Loucy (cell line): ENCODE data around the gene PLCL1.

Experiments used
- H2AFZ ChIP-seq: fragments of 200-600 bp; sonication (generic); 2 replicates; pipeline ENCODE4 v1.6.0; 2016; ENCODE audit warnings: antibody characterized with exemption, mild to moderate bottlenecking, low read length, moderate library complexity
- H3F3A ChIP-seq: fragments of 200-600 bp; 2 replicates; pipeline ENCODE4 v1.6.0; 2016; ENCODE audit warnings: antibody characterized with exemption, low read depth, mild to moderate bottlenecking
- H3K27me3 ChIP-seq: fragments of 200-600 bp; sonication (generic); 2 replicates; pipeline ENCODE4 v1.6.1; 2014; ENCODE audit warnings: low read length, mild to moderate bottlenecking; ENCODE audit not compliant: insufficient read depth, poor library complexity, severe bottlenecking
- H3K36me3 ChIP-seq: fragments of 200-600 bp; sonication (generic); 2 replicates; pipeline ENCODE4 v1.6.1; 2016; ENCODE audit warnings: low read length; ENCODE audit not compliant: insufficient read depth
- H3K4me1 ChIP-seq: fragments of 200-600 bp; sonication (generic); 2 replicates; pipeline ENCODE4 v1.5.1; 2014; ENCODE audit warnings: low read length, mild to moderate bottlenecking; ENCODE audit not compliant: insufficient read depth, poor library complexity, severe bottlenecking
- H3K4me2 ChIP-seq: fragments of 200-600 bp; sonication (generic); 2 replicates; pipeline ENCODE4 v1.6.0; 2014; ENCODE audit warnings: antibody characterized with exemption, low read length, low read depth, mild to moderate bottlenecking; ENCODE audit not compliant: poor library complexity, severe bottlenecking
- H3K4me3 ChIP-seq: fragments of 200-600 bp; sonication (generic); 2 replicates; pipeline ENCODE4 v1.5.1; 2014; ENCODE audit warnings: low read length, mild to moderate bottlenecking, mixed read lengths; ENCODE audit not compliant: poor library complexity, severe bottlenecking
- H3K79me2 ChIP-seq: fragments of 200-600 bp; sonication (generic); 2 replicates; pipeline ENCODE4 v1.6.1; 2014; ENCODE audit warnings: low read length; ENCODE audit not compliant: insufficient read depth
- H3K9ac ChIP-seq: fragments of 200-600 bp; sonication (generic); 2 replicates; pipeline ENCODE4 v1.6.0; 2014; ENCODE audit warnings: mild to moderate bottlenecking, low read depth, low read length, moderate library complexity; ENCODE audit not compliant: poor library complexity, severe bottlenecking
- H3K9me2 ChIP-seq: fragments of 200-600 bp; sonication (generic); replicated peaks from 2 replicates; pipeline ENCODE4 v1.6.1; 2016; ENCODE audit warnings: low read depth, low read length, mixed read lengths
- H3K9me3 ChIP-seq: fragments of 200-600 bp; sonication (generic); 2 replicates; pipeline ENCODE4 v1.6.1; 2014; ENCODE audit warnings: mild to moderate bottlenecking, antibody characterized with exemption, low read length, low read depth; ENCODE audit not compliant: insufficient read depth
- H4K20me1 ChIP-seq: fragments of 200-600 bp; sonication (generic); 2 replicates; pipeline ENCODE4 v1.6.0; 2014; ENCODE audit warnings: antibody characterized with exemption, low read length, mild to moderate bottlenecking; ENCODE audit not compliant: insufficient read depth, poor library complexity, severe bottlenecking
- EZH2phosphoT487 ChIP-seq: fragments of 200-600 bp; IDR thresholded peaks from 2 replicates; pipeline ENCODE4 v1.6.1; 2018; ENCODE audit warnings: antibody characterized with exemption, mild to moderate bottlenecking, moderate library complexity, borderline replicate concordance
- TF ChIP-seq, protein P1 (sequence below): fragments of 200-600 bp; sonication (generic); conservative IDR thresholded peaks from 2 replicates; pipeline ENCODE4 v1.5.1; 2014; ENCODE audit warnings: mild to moderate bottlenecking, antibody characterized with exemption, low read length

Gene PLCL1

DNA sequence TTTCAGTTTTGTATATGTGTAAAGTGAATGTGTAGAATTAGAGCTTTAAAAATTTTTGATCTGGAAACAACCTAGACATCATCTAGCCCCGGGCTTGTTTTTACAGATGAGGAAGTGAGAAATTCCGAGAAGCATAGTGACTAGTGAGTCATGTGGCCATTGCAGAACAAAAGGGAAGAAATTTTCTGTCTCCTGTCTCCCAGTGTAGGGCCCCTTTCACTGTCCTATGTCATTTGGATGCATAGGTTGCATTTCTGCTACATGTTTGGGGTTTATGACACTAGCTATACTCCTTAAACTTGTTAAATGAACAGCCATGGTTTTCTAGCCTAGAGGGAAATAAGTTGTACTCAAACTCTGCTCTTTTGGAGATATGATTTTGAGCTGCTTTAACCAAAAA, 84.6 kb downstream of the PLCL1 start:
- Histone ChIP-seq H4K20me1 (no peaks in the 10 kb centered on the region), H3K9ac (no peak overlapping the region)

DNA sequence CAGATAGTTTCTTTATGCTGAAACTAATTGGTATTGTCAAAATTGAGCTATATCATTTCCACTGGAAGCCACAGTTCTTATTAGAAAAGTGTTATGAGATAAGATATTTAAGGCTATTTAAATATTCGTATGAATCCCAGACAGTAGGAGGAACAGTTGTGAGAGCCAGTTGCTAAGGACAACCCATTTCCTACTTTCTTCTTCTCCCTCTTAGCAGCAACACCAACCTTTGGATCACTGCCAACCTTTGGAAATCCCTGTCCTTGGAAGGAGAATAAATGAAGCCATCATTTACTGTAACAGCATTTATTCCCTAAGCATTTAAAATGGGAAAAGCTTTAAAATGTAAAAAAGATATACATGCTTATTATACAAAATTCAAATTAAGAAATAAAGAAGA, 85.8 kb downstream of the PLCL1 start:
- Histone ChIP-seq H3K4me2 (no peak overlapping the region), H3K27me3 (no peaks in the 10 kb centered on the region), H3K36me3 (no peaks in the 10 kb centered on the region), H2AFZ (no peak overlapping the region), H3F3A (no peaks in the 10 kb centered on the region), H3K79me2 (no peaks in the 10 kb centered on the region), H3K9me3 (no peaks in the 10 kb centered on the region), H3K4me1 (no peaks in the 10 kb centered on the region), H4K20me1 (no peaks in the 10 kb centered on the region), H3K4me3 (no peak overlapping the region), H3K9me2 (no peaks in the 10 kb centered on the region), H3K9ac (no peak overlapping the region)
- TF ChIP-seq, protein P1, sequence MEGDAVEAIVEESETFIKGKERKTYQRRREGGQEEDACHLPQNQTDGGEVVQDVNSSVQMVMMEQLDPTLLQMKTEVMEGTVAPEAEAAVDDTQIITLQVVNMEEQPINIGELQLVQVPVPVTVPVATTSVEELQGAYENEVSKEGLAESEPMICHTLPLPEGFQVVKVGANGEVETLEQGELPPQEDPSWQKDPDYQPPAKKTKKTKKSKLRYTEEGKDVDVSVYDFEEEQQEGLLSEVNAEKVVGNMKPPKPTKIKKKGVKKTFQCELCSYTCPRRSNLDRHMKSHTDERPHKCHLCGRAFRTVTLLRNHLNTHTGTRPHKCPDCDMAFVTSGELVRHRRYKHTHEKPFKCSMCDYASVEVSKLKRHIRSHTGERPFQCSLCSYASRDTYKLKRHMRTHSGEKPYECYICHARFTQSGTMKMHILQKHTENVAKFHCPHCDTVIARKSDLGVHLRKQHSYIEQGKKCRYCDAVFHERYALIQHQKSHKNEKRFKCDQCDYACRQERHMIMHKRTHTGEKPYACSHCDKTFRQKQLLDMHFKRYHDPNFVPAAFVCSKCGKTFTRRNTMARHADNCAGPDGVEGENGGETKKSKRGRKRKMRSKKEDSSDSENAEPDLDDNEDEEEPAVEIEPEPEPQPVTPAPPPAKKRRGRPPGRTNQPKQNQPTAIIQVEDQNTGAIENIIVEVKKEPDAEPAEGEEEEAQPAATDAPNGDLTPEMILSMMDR: no peak
- no peak for TF ChIP-seq EZH2phosphoT487

More for the DNA sequence above, 84.6 kb downstream of the PLCL1 start:
- H3K4me1 ChIP-seq: no peaks in the 10 kb centered on the region
- H3K27me3 ChIP-seq: no peaks in the 10 kb centered on the region
- no peaks in the 10 kb centered on the region for H3K36me3 ChIP-seq
- H3K4me2 ChIP-seq: no peak overlapping the region
- no peak overlapping the region for H2AFZ ChIP-seq
- no peaks in the 10 kb centered on the region for H3F3A ChIP-seq
- H3K9me2 ChIP-seq: no peaks in the 10 kb centered on the region
- no peaks in the 10 kb centered on the region for H3K79me2 ChIP-seq
- no peak for TF ChIP-seq EZH2phosphoT487
- TF ChIP-seq, protein P1: no peak
- H3K4me3 ChIP-seq: no peak overlapping the region
- no peaks in the 10 kb centered on the region for H3K9me3 ChIP-seq

DNA sequence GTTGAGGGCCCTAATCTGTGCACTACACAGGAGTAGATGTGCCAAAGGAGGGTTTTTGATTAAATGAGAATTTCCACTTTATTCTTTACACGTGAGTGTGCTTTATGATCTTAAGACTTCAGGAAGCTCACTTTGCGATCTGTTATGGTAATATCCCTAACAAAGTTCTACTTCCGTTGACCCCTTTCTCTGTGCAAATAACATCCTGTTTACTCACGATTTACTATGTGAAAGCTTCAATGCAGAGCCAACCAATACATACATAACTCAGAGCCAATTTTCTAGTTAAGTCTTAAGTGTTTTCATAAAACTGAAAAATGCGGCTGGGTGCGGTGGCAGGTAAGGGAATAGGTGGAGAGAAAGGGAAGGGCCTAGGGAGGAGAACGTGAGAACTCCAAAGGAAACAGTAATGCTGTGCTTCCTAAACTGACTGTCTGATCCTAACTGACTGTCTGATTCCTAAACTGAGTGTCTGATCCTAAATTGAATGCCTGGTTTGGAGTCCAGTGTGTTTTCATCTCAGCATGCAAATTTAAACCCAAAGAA, 87.6 kb downstream of the PLCL1 start:
- Histone ChIP-seq H3K4me2 (no peak overlapping the region), H3K36me3 (no peaks in the 10 kb centered on the region), H4K20me1 (no peaks in the 10 kb centered on the region), H3K9ac (no peak overlapping the region), H3K4me3 (no peak overlapping the region), H3F3A (no peaks in the 10 kb centered on the region), H3K27me3 (no peaks in the 10 kb centered on the region), H2AFZ (no peak overlapping the region), H3K9me2 (no peaks in the 10 kb centered on the region), H3K9me3 (no peaks in the 10 kb centered on the region), H3K4me1 (no peaks in the 10 kb centered on the region), H3K79me2 (no peaks in the 10 kb centered on the region)
- TF ChIP-seq, protein P1: no peak
- TF ChIP-seq EZH2phosphoT487: no peak
